Stimulated activated CD4-positive, alpha-beta T cell treated with anti-CD3 and anti-CD28 coated beads, TNF-alpha, amount 100 ng/mL, for 48 hours (primary cell): ENCODE results near the gene NLRX1.
"Not testable (repeated sequence)": the region's sequence is repeated elsewhere in the genome, so short reads cannot be mapped to it uniquely, and the experiment has no call there.

Experiments used
- DNase-seq, 3 donors: peaks; one replicate each; pipeline ENCODE4 v3.0.0-alpha.2; 2020; ENCODE audit warnings: low read depth in 3 of 3

NLRX1 gene

GRCh38 chr11:119187123-119187892, 18.8 kb downstream of the NLRX1 start:
- DNase-seq = no peak

DNA sequence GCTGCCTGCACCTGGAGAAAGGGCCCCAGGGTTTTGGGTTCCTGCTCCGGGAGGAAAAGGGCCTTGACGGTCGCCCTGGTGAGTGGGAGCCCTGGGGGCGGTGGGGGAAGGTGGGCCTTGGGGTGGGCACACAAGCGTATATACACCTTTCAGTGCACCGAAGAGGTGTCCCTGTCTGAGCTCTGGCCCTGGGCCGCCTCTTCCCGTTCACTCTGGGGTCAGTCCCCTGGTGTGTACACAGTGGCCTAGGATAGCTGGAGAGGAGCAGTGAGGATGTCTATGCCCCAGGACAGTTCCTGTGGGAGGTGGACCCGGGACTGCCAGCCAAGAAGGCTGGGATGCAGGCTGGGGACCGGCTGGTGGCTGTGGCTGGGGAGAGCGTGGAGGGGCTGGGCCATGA, 19.5 kb downstream of the NLRX1 start:
- DNase-seq = no peak

GRCh38 chr11:119188887-119189286, 20.4 kb downstream of the NLRX1 start:
- no peak for DNase-seq

GRCh38 chr11:119189393-119189792, 20.9 kb downstream of the NLRX1 start:
- DNase-seq = no peak

DNA sequence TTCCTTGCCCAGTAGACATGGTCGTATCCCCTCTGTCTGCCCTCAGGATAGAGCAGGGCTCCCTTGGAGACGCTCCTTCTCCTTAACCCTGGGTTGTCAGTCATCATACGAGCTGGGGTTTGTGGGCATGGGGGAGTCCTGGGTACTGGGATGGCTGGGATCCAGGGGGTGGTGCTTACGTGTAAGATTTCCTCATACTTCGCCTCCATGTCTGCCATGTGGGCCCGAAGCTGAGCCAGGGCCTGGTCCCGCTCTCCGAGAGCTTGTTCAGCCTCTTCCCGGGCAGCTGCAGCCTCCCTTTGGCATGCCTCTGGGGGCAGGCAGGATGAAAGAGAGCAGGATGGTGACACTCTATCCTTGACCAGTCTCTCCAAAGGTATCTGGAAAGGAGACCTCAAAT, 22.0 kb downstream of the NLRX1 start:
- DNase-seq = no peak

- not testable (repeated sequence) for DNase-seq
Measured at GRCh38 chr11:119191265-119191664, 22.7 kb downstream of the NLRX1 start.

GRCh38 chr11:119192111-119192510, 23.6 kb downstream of the NLRX1 start:
- no peak for DNase-seq

GRCh38 chr11:119193001-119193400, 24.5 kb downstream of the NLRX1 start:
- DNase-seq = no peak

DNA sequence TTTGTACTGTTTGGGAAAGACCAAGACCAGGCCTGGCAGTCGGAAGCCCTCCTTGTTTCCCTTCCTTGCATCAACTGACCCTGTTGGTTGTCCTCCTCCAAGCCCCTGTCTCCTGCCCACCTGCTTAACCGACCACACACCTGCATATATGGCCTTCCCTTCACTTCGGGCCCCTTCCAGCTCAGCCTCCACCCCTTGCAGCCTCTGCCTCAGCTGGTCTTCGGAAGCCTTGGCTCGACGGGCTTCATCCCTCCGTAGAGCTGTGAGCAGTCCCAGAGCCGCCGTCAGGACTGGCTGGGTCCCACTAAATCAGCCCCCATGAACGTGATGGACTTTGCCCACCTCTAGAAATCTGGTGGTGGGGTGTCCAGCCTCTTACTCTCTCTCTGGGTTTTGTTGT, 25.1 kb downstream of the NLRX1 start:
- DNase-seq = no peak

DNA sequence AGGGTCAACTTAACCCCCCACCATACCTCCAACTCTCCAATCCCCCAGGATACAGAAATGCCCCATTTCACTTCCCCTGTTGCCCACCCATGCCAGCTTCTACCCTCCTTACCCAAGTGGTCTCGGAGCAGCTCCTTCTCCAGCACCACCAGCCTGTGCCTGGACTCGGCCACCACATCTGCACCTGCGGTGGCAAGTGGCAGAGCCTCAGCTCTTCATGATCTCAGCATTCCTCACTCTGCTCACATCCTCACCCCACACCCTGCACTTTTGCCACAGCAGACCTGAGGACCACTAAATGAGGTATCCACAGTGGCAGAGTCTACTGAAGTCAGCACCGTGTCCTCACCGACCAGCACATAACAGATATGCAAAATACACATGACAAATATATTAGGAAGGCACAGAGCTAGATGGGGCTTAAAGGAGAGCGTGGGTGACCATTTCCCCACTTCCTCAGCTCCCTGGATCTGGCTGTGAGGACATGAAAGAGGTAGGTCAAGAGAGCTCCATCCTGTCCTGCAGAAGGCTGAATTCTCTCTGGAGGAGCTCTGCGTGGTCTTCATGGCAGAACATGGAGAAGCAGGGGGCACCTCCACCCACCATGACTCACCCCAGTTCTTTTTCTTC, 26.4 kb downstream of the NLRX1 start:
- no peak for DNase-seq

DNA sequence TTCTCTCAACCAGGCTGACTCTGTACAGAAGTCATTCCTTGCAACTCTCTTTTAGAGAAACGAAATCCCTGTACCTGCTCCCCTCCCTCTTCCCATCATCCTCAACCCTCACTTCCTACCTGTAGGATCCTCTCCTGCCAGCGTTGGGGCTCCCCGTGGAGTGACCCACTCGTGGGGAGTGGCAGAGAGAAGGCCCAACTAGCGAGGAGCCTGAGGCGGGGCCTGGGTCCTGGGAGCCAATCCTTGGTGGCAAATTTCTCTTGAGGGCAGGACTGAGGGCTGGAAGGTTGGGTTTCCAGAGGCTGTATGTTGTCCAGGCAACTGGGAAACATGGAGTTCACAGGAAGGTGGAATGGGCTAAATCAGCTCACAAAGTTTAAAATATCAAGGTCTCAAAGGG, 27.2 kb downstream of the NLRX1 start:
- no peak for DNase-seq

GRCh38 chr11:119196833-119197483, 28.4 kb downstream of the NLRX1 start:
- peak; percentile 24 to 70 (median 49) for DNase-seq

DNA sequence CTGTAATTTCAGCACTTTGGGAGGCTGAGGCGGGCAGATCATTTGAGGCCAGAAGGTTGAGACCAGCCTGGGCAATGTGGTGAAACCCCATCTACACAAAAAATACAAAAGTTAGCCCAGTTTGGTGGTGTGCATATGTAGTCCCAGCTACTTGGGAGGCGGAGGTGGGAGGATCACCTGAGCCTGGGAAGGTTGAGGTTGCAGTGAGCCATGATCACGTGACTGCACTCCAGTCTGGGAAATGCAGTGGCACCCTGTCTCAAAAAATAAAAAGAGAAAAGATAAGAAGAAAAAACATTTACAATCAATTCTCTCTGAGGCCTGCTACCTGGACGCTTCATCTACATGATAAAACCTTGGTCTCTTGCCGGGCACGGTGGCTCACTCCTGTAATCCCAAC, 30.4 kb downstream of the NLRX1 start:
- no peak for DNase-seq

DNA sequence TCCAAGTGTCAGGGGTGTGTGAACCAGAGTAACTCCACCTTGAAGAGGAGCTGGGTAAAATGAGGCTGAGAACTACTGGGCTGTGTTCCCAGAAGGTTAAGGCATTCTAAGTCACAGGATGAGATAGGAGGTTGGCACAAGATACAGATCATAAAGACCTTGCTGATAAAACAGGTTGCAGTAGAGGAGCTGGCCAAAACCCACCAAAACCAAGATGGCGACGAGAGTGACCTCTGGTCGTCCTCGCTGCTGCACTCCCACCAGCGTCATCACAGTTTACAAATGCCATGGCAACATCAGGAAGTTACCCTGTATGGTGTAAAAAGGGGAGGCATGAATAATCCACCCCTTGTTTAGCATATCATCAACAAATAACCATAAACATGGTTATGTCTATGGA, 32.7 kb downstream of the NLRX1 start:
- not testable (repeated sequence) for DNase-seq

GRCh38 chr11:119202554-119202953, 34.0 kb downstream of the NLRX1 start:
- DNase-seq = no peak

DNA sequence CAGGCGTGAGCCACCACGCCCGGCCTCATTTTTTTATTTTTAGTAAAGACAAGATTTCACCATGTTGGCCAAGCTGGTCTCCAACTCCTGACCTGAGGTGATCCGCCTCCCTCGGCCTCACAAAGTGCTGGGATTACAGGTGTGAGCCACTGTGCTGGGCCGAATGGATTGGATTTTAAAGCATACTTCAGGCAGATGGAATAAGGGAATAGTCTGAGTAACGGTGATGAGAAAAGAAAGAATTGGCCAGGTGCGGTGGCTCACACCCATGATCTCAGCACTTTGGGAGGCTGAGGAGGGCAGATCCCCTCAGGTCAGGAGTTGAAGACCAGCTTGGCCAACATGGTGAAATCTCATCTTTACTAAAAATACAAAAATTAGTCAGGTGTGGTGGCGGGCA, 35.5 kb downstream of the NLRX1 start:
- DNase-seq = no peak

GRCh38 chr11:119205080-119205479, 36.6 kb downstream of the NLRX1 start:
- no peak for DNase-seq

GRCh38 chr11:119205574-119206510, 37.3 kb downstream of the NLRX1 start, which contains the start of gene CBL:
Gene CBL, plus strand, starts transcription at chr11:119206339. Its CDS starts 79 bp downstream, at chr11:119206418.
- DNase-seq = peak; percentile 93 to 99 (median 97)

DNA sequence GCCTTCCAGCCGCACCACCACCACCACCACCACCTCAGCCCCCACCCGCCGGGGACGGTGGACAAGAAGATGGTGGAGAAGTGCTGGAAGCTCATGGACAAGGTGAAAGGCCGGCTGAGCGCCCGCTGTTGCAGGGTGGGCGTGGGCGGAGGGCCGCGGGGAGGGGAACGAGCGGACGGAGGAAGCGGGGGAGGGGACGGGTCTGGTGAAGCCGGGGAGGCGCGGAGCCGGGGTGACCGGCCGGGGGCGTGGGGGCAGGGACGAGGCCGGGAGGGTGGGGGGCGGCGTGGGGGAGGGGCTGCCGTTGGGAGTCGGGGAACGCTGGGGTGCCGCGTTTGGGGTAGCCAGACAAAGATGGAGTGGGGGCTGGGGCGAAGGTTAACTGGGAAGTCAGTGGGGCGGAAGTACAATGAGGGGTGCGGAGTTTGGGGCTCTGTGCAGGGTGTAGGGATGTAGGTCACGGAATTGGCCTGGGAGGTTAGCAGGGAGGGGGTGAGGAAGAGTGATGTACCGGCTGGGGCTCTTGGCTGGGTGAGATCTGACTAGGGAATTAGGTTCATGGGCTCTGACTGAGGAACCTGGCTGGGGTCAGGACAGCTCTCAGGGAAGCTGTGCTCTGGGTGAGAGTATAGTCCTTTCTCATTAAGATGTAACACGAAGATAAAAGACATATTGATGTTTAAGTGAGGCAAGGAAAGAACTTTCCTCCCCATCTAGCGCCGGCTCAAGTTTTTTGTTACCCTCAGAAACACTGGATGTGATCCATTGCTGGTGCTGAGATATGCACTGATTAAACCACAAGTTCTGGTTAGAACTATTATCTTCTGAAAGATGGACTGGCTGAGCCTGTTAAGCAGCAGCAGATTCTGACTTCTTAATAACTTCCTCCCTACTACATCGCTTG, 38.2 kb downstream of the NLRX1 start:
- DNase-seq = peak; percentile 15 to 55 (median 21)

DNA sequence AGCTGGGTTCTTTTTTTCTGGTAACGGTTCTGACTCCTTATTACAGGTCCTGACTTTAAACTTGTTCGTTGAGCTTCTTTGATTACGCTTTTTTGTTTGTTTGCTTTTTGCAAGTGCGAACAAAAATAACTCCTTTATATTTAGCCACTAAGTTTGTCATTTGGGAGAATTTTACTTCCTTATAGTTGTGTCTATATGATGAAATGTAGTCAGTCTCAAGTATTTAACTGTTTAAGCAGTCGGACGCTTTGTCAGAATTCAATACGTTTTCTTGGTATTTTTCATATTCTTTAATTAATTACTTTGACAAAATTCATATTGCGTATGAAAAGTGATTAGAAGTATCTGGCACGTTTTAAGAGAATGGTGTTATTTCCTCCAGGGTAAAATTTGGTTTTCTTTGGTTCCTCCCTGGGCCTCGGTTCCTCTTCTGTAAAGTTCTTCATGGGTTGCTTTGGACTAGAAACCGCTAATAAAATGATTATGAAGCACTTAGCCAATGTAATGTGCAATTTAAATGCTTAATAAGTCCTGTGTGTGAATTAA, 39.0 kb downstream of the NLRX1 start:
- DNase-seq = no peak
